GM08714 (cell line): Measurements from ENCODE around the gene AIRE.
"Not testable (repeated sequence)": the region's sequence is repeated elsewhere in the genome, so short reads cannot be mapped to it uniquely, and the experiment has no call there.

Experiments
- H3K4me3 ChIP-seq: fragments of 200-500 bp; sonication (Bioruptor generic); 2 replicates; pipeline ENCODE4 v1.5.1; 2014; ENCODE audit warnings: mild to moderate bottlenecking, low read length, inconsistent platforms
- ZNF274 ChIP-seq: IDR thresholded peaks from 2 replicates; pipeline ENCODE4 v1.6.1; 2012; ENCODE audit warnings: mild to moderate bottlenecking, low read depth, low read length

AIRE gene

GRCh38 chr21:44285138-44285992 lies at the start of gene AIRE:
Gene AIRE (plus strand): TSS chr21:44285876. CDS start chr21:44286007, 131 bp downstream.
- no peak within 1 kb of the TSS for H3K4me3 ChIP-seq
- no peak for TF ChIP-seq ZNF274

DNA sequence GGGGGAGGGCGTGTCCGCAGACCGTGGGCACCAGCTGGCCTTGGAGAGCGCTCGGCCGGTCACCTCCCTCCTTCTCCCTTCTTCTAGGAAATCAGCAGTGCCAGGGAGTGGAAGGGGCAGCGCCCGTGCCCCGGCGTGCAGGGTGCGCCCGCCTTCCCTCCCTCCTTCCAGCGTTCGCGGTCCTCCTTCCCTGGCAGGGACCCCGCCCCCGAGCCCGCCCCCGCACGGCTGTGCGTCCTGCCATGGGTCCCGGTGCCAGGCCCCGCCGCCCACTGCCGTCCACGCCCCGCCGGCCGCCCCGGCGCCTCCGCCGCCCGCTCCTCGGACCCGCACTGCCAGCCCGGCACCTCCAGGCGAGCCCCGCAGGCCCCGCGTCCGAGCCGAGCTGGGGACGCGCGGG lies 45.3 kb upstream of the AIRE start:
- H3K4me3 ChIP-seq, result not testable (repeated sequence)

- H3K4me3 ChIP-seq, result not testable (repeated sequence)
These were observed 44.8 kb upstream of the AIRE start, which contains the start of gene ICOSLG for GRCh38 chr21:44240842-44241241. Gene ICOSLG (minus strand): TSS chr21:44240943. CDS start chr21:44240817, 126 bp downstream.

DNA sequence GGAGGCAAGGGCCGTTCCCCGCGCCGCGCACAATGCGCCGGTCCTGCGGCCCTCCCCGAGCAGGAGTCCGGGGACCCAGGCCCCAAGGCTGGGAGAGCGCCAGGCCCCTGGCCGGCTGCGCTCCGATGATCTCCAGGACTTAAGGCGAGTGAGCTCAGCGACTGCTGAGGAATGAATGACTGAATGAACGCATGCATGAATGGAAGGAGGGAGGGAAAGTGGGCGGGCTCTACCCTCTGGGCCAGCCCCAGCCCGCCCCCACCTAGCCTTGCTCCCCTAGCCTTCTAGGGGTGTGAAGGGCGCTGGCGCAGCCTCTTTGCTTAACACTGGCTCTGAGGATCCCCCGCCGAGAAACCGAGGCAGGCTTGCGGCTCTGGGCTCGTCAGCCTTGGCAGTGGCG lies 44.4 kb upstream of the AIRE start:
- not testable (repeated sequence) for H3K4me3 ChIP-seq

DNA sequence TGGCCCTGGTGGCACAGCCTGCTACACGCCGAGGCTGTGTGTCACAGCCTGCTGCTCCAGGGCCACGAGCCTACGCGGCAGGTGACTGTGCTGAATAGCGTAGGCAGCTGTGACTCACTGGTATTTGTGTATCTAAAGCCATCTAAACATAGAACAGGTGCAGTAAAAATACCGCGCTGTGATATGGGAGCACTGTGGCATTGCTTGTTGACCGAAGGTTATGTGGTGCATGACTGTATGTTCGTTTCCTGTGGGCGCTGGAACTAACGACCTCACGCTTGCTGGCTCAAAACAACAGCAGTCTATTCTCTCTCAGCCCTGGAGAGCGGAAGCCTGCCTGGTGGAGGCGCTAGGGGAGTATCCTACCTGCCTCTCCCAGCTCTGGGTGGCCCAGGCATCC lies 41.7 kb upstream of the AIRE start:
- not testable (repeated sequence) for H3K4me3 ChIP-seq

DNA sequence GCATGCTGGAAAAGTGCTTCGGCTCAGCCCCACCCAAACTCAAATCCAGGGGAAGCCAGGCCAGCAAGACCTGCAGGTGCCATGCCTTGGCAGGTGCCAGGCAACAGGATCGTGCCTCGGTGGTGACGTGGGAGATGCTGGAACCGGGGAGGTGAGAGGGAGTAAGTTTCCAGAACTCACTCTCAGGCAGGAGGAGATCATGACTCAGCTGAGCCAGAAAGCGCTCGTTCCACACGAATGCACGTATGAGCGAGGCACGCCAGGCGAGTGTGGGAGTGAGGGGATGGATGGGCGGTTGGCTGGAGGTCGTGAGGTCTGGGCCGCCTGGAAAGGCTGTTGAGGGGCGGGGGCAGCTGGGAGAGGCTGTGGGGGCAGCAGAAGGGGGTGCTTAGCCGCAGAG lies 37.8 kb upstream of the AIRE start:
- H3K4me3 ChIP-seq, result not testable (repeated sequence)

DNA sequence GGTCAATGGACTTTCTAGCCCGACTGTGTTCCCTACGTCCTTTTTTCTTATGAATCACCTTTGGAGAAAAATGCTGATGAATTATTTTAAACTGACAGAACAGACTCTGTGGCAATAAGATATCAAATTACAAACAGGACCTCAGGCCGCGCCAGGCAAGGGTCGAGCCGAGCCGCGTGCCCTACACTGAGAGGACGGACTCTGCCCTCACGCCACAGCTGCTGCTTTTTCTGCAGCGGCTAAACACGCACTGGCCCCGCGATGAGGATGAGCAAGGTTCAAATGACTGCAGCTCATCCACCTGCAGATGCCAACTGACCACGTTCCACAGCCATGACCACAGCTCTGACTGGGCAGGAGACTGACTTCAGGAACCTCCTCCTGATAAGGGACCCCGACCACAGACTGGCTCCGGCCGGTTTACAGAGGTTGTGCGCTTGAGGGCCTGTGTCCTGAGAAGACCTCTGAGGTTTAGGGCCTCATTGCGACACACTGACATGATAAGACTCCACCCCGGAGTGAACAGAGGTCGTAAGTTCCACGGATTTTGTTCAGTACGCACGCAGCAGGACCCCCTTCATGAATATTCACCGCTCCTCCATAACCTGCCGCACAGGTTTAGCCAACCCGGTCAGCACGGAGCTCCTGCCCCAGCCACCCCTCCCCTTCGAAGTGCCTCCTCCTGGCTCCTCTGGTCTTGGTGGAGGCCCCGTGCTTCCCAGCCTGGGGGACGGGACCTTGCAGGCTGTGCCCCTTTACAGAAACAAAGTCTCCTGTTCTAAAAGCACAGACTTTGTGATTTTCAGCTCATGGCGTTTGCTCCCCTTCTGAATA lies 36.3 kb upstream of the AIRE start:
- not testable (repeated sequence) for H3K4me3 ChIP-seq

GRCh38 chr21:44253832-44254710 lies 31.6 kb upstream of the AIRE start:
- TF ChIP-seq ZNF274, result no peak
- no peak overlapping the region for H3K4me3 ChIP-seq

GRCh38 chr21:44255511-44255981 lies 30.1 kb upstream of the AIRE start:
- H3K4me3 ChIP-seq, result no peak overlapping the region
- TF ChIP-seq ZNF274, result no peak

DNA sequence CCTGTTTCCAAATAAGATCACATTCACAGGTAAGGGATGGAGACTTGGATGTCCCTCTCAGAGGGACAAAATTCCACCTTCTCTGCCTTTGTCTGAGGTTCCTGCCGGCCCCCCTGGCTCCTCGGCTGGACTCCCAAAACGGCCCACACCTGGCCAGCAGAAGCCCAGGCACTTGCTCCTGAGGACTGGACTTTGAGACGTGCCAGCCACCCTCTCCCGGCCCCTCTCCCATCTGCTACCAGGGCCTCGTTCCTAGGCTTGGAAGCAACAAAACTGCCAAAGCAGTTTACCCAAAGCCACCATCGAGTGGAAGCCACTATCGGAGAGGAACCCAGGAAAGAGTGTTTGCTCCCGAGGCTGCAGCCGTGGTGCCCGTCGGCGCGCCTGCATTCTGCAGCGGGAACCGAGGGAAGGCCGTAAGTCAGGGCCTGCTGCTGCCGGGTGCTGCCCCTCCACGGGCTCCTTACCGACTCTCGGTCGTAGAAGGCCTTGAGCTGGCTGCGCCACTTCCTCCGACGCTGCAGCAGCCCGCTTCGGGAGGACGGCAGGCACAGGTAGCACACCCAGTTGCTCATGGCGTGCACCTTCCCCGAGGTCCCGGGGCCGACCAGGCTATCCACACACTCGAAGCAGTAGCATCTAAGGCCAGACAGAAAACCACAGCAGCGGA lies 27.5 kb upstream of the AIRE start:
- TF ChIP-seq ZNF274, result no peak
- H3K4me3 ChIP-seq, result no peak overlapping the region

- H3K4me3 ChIP-seq, result no peak overlapping the region
- no peak for TF ChIP-seq ZNF274
These were observed 26.5 kb upstream of the AIRE start for GRCh38 chr21:44259082-44259705.

- H3K4me3 ChIP-seq, result no peak overlapping the region
- no peak for TF ChIP-seq ZNF274
These were observed 25.6 kb upstream of the AIRE start for GRCh38 chr21:44260066-44260465.

DNA sequence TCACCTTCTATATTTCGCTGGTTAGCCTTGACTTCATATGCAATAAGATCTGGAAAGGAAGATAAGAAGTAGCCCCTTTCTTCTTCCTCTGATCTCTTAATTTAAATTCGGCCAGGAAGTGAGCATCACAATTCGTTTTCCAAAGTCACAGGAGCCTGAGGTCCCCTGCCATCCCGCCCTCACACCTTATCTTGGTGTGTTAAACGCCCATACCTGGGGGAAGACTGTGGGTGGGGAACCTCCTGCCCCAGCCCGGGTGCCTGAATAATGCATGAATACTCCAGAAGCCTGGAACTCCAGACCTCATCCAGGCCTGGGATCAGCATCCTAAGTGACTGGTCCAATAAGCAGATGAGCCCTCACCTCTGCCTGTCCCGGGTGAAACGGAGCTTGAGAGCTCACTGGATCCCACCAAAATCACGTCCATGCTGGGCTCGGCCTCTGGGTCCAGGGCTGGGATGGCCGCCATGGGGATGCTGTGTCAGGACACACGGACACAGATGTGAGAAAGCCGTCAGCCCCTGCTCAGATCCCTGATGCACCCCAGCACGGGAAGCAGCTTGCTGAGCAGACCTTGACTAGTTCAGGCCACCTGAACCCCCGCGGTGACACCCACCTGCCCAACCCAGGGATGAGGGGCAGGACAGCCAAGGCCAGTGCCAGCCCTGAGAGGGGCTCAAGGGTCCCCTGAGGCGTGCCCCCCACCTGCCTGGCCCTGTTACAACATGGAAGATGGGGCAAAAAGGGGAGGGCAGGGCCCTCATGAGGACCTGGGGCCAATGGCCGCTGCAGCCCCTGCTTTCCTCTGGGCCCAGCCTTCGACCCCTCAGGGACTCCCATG lies 24.7 kb upstream of the AIRE start:
- TF ChIP-seq ZNF274, result no peak
- H3K4me3 ChIP-seq, result no peak overlapping the region
